Measurements from ENCODE around the gene RRP1B.

Gene RRP1B

DNA sequence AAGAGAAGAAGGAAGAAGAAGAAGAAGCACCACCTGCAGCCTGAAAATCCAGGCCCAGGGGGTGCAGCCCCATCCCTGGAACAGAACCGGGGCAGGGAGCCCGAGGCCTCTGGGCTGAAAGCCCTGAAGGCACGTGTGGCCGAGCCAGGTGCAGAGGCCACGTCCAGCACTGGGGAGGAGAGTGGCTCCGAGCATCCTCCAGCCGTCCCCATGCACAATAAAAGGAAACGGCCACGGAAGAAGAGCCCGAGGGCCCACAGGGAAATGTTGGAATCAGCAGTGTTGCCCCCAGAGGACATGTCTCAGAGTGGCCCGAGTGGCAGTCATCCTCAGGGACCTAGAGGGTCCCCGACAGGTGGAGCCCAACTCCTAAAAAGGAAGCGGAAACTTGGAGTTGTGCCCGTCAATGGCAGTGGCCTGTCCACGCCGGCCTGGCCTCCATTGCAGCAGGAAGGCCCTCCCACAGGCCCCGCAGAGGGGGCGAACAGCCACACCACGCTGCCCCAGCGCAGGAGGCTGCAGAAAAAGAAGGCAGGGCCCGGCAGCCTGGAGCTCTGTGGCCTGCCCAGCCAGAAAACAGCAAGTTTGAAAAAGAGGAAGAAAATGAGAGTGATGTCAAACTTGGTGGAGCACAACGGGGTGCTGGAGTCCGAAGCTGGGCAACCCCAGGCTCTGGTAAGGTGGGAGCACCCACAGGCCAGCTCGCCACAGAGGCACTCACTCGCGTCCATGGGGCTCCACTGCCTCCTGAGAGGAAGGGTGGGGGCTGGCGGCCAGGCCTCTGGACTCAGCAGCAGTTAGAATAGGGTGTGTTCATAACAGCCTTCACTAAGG, 28.4 kb downstream of the RRP1B start:
- H3K4me1 ChIP-seq: peaks cover 22% of the 10 kb centered on the region
- no peak for TF ChIP-seq Cebpa-rat (IDR thresholded peaks at IDR 0.05)
- peak overlapping the region; percentile 70 for H3K4me2 ChIP-seq
- no peak overlapping the region for H3K4me3 ChIP-seq
- H3K9ac ChIP-seq: peak overlapping the region; percentile 43; the same call in 1 of the 2 replicates
- peaks cover 44% of the 10 kb centered on the region for H4K20me1 ChIP-seq
- peaks cover 100% of the 10 kb centered on the region for H3K36me3 ChIP-seq
- H3K27ac ChIP-seq: peak overlapping the region; percentile 42
- no peaks in the 10 kb centered on the region for H3K27me3 ChIP-seq
- no peaks in the 10 kb centered on the region for H3K9me3 ChIP-seq

DNA sequence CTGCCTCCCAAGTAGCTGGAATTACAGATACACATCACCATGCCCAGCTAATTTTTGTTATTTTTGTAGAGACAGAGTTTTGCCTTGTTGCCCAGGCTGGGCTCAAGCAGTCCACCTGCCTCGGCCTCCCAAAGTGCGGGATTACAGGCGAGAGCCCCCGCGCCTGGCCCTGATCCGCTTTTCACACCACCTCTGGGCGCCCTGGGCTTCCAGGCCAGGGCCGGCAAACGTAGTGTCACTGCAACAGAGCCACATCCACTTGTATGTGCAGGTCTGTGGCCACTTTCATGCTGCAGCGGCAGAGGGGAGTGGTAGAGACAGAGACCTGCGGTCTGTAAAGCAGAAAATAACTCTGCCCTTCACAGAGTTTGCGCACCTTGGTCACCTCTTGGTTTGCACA, 29.5 kb downstream of the RRP1B start:
- no peaks in the 10 kb centered on the region for H3K27me3 ChIP-seq
- H3K4me2 ChIP-seq: no peak overlapping the region
- no peak overlapping the region for H3K9ac ChIP-seq
- H3K9me3 ChIP-seq: no peaks in the 10 kb centered on the region
- peaks cover 43% of the 10 kb centered on the region for H4K20me1 ChIP-seq
- peaks cover 100% of the 10 kb centered on the region for H3K36me3 ChIP-seq
- no peak overlapping the region for H3K27ac ChIP-seq
- no peak for TF ChIP-seq Cebpa-rat (IDR thresholded peaks at IDR 0.05)
- H3K4me3 ChIP-seq: no peak overlapping the region
- peaks cover 22% of the 10 kb centered on the region for H3K4me1 ChIP-seq

DNA sequence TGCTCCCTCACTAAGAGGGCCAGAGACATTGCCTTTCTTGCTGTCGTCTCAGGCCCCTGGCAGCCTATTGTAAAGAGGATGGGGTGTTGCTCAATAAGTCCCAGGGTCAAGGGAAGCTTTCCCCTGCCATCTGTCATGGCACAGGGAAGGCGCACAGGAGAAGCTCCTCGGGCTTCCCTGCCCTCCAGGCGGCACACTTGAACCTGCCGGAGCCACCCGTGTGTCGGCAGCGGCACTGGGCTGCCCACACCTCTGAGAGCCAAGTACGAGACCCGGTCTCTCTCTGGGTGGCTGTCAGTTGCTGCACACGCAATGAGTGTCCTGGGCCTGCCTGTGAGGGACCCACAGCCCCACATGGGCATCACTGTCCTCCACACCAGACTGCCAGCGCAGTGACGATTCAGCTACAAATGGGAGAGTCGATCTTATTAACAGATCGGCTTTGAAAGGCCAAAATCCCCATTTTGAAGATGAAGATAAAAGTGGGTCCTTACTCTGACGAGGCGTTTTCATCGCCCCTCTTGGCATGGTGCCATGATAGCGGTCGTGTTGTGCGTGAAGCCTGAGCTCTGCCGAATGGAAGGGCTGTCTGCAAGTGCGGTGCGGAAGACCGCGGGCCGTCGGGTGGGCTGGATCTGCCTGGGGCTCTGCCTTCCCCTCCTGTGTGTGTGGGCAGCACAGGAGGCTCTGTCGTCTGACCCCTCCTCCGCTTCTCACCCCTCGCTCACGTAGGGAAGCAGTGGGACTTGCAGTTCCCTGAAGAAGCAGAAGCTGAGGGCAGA, 30.4 kb downstream of the RRP1B start:
- peaks cover 47% of the 10 kb centered on the region for H4K20me1 ChIP-seq
- peaks cover 22% of the 10 kb centered on the region for H3K4me1 ChIP-seq
- TF ChIP-seq Cebpa-rat (IDR thresholded peaks at IDR 0.05): no peak
- no peaks in the 10 kb centered on the region for H3K9me3 ChIP-seq
- no peaks in the 10 kb centered on the region for H3K27me3 ChIP-seq
- H3K27ac ChIP-seq: no peak overlapping the region
- no peak overlapping the region for H3K4me3 ChIP-seq
- no peak overlapping the region for H3K4me2 ChIP-seq
- peaks cover 100% of the 10 kb centered on the region for H3K36me3 ChIP-seq
- H3K9ac ChIP-seq: no peak overlapping the region

DNA sequence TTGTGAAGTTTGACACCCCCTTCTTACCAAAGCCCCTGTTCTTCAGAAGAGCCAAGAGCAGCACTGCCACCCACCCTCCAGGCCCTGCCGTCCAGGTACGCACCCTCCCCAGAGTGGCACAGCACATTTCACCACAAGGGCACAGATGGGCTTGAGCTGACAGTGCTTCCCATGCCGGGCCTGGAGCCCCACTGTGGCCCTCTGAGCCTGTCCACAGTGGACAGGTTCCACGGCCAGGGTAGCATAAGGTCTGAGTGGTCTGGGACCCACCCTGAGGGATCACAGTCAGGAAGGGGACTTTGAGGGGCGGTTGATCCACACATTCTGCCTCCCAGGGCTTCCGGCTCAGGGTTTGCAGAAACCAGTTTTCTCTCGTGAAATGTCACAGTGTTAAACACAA, 31.0 kb downstream of the RRP1B start:
- no peak overlapping the region for H3K27ac ChIP-seq
- no peak overlapping the region for H3K9ac ChIP-seq
- H3K4me1 ChIP-seq: peaks cover 22% of the 10 kb centered on the region
- peaks cover 100% of the 10 kb centered on the region for H3K36me3 ChIP-seq
- peaks cover 47% of the 10 kb centered on the region for H4K20me1 ChIP-seq
- no peak overlapping the region for H3K4me3 ChIP-seq
- TF ChIP-seq Cebpa-rat (IDR thresholded peaks at IDR 0.05): no peak
- H3K4me2 ChIP-seq: no peak overlapping the region
- no peaks in the 10 kb centered on the region for H3K9me3 ChIP-seq
- no peaks in the 10 kb centered on the region for H3K27me3 ChIP-seq

DNA sequence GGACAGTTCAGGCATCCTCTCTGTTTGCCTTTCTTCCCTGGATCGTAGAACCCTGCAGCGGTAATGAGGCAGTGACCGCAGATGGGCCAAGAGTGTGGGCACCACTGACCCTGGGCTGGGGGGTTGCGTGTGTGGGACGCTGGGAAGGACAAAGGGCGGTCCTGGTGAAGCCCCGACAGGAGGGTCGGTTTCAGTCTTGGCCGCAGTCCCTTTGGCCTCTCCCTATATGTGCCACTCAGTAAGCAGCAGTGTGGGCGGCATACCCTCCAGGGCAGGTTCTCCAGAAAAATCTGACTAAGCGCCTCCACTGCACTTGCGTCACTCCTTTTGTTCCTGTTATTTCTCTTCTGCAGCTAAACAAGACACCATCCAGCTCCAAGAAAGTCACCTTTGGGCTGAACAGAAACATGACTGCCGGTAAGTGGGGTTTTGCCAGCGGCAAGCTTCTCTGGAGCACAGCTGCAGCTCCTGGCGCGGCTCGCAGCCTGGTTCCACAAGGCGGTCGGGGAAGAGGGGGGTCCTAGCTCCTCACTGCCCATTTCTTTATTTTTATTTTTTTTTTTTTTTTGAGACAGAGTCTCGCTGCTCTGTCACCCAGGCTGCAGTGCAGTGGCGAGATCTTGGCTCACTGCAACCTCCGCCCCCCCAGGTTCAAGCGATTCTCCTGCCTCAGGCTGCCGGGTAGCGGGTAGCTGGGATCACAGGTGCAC, 31.9 kb downstream of the RRP1B start:
- Histone ChIP-seq H3K27ac (no peak overlapping the region), H3K9ac (no peak overlapping the region), H4K20me1 (peaks cover 51% of the 10 kb centered on the region), H3K4me3 (no peak overlapping the region), H3K4me1 (peaks cover 22% of the 10 kb centered on the region), H3K27me3 (no peaks in the 10 kb centered on the region), H3K36me3 (peaks cover 99% of the 10 kb centered on the region), H3K9me3 (no peaks in the 10 kb centered on the region), H3K4me2 (no peak overlapping the region)
- no peak for TF ChIP-seq Cebpa-rat (IDR thresholded peaks at IDR 0.05)

DNA sequence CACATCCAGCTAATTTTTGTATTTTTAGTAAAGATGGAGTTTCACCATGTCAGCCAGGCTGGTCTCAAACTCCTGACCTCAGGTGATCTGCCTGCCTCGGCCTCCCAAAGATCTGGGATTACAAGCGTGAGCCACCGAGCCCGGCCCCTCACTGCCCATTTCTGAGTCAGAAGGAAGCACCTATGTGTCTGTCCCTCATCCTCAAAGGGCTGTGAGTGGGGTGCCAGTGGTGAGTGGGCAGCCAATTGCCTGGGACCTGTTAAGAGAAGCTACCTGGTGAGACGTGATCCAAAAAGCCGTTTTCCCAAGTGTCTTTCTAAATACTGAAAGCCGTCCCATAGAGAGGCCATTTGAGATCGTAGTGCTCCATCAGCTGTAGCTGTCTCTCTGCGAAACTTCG, 32.4 kb downstream of the RRP1B start:
- peaks cover 50% of the 10 kb centered on the region for H4K20me1 ChIP-seq
- peaks cover 99% of the 10 kb centered on the region for H3K36me3 ChIP-seq
- no peak overlapping the region for H3K9ac ChIP-seq
- TF ChIP-seq Cebpa-rat (IDR thresholded peaks at IDR 0.05): no peak
- peaks cover 18% of the 10 kb centered on the region for H3K4me1 ChIP-seq
- no peaks in the 10 kb centered on the region for H3K9me3 ChIP-seq
- H3K4me3 ChIP-seq: no peak overlapping the region
- no peak overlapping the region for H3K4me2 ChIP-seq
- H3K27ac ChIP-seq: no peak overlapping the region
- H3K27me3 ChIP-seq: no peaks in the 10 kb centered on the region

DNA sequence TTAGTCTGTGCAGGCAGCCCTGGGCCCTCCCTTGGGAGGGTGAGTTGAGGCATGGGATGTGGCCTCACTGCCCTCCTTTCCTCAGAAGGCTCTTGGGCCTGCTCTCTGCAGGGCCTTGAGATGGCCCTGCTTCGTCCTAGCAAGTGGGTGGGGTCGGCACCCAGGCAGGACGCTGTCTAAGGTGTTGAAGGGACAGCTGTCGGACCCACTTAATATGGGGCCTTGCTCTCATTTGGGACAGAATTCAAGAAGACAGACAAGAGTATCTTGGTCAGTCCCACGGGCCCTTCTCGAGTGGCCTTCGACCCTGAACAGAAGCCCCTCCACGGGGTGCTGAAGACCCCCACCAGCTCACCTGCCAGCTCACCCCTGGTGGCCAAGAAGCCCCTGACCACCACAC, 33.6 kb downstream of the RRP1B start:
- Histone ChIP-seq H3K27ac (no peak overlapping the region), H4K20me1 (peaks cover 39% of the 10 kb centered on the region), H3K9ac (no peak overlapping the region), H3K4me1 (peaks cover 7% of the 10 kb centered on the region), H3K36me3 (peaks cover 88% of the 10 kb centered on the region), H3K4me2 (no peak overlapping the region), H3K9me3 (no peaks in the 10 kb centered on the region), H3K27me3 (no peaks in the 10 kb centered on the region), H3K4me3 (no peak overlapping the region)
- TF ChIP-seq Cebpa-rat (IDR thresholded peaks at IDR 0.05): no peak

DNA sequence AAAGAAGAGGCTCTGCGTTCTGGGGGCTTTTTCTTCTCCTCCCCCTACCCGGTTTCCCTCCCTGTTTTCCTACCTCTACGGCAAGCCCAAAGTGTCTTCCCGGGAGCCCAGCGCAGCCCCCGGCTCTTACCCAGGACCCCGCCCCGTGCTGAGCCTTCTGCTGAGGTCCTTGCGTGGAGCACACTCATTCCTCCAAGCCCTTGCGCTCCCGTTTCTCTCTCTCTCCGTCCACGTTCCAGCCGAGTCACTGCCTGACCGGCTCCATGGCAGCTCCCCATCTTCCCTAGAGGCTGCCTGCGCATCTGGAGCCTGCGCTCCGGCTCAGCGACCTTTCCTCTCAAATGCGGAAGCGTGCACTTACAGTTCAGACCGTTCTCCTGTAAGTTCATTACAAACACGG, 34.6 kb downstream of the RRP1B start:
- Histone ChIP-seq H3K27me3 (no peaks in the 10 kb centered on the region), H3K4me1 (peaks cover 1% of the 10 kb centered on the region; the same call in 1 of the 2 replicates), H3K4me3 (no peak overlapping the region), H4K20me1 (peaks cover 28% of the 10 kb centered on the region), H3K9ac (no peak overlapping the region), H3K4me2 (no peak overlapping the region), H3K9me3 (no peaks in the 10 kb centered on the region), H3K36me3 (peaks cover 78% of the 10 kb centered on the region), H3K27ac (no peak overlapping the region)
- no peak for TF ChIP-seq Cebpa-rat (IDR thresholded peaks at IDR 0.05)

DNA sequence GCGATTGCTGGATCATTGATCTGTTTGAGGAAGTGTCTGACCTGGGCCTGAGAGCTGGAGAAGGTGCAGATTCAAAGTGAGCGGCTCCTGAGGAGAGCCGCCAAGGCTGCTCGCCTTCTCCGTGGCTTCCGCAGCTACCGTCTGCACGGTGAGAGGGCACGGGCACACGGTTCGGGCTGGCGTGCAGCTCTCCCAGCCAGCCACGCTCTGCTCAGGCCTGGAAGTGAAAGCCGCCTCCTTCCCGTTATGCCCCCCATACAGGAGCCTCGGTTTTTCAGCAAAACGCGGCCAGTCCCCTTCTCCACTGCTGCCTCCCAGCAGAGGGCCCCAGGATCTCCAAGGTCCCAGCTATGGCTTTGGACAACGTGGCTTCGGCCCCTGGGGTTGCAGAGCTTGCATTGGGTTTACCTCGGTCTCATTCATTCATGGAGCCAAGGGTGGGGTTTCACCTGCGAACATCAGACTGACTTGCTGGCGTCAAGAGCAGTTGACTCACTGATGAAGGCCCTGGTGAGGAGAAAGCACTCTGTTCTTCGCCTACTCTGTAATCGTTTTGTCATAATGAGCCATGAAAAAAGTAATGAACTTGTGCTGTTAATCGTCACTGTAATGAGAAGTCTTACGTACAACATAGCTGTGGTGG, 35.2 kb downstream of the RRP1B start:
- Histone ChIP-seq H4K20me1 (peaks cover 23% of the 10 kb centered on the region), H3K27me3 (no peaks in the 10 kb centered on the region), H3K9ac (no peak overlapping the region), H3K27ac (no peak overlapping the region), H3K4me1 (peaks cover 7% of the 10 kb centered on the region; the same call in 1 of the 2 replicates), H3K9me3 (no peaks in the 10 kb centered on the region), H3K4me3 (no peak overlapping the region), H3K4me2 (no peak overlapping the region), H3K36me3 (peaks cover 72% of the 10 kb centered on the region)
- no peak for TF ChIP-seq Cebpa-rat (IDR thresholded peaks at IDR 0.05)
